Stromal cell of bone marrow (primary cell): ENCODE measurements around the gene CLEC1A.
A peak's percentile ranks its signal among the peaks of the same experiment; 100 is the strongest.
"Not testable (repeated sequence)": the region's sequence is repeated elsewhere in the genome, so short reads cannot be mapped to it uniquely, and the experiment has no call there.

ENCODE experiments used
- DNase-seq: peaks from one replicate; pipeline ENCODE4 v3.0.0-alpha.2; 2012; ENCODE audit warnings: low read depth

CLEC1A gene

GRCh38 chr12:10042167-10042566, 56.6 kb downstream of the CLEC1A start:
- DNase-seq, result no peak

GRCh38 chr12:10033783-10034545, 64.8 kb downstream of the CLEC1A start:
- DNase-seq, result no peak

- peak; percentile 40 for DNase-seq
Measured at GRCh38 chr12:10031771-10032175, 67.0 kb downstream of the CLEC1A start.

- DNase-seq, result no peak
Measured at GRCh38 chr12:10031321-10031720, 67.5 kb downstream of the CLEC1A start.

- DNase-seq, result no peak
Measured at GRCh38 chr12:10030446-10030845, 68.3 kb downstream of the CLEC1A start, which contains the start of gene CLEC9A. TSS of gene CLEC9A (plus strand) at chr12:10030682. CDS start at chr12:10052688, 22,006 bp downstream.

- peak; percentile 45 for DNase-seq
Measured at GRCh38 chr12:10027721-10028120, 71.1 kb downstream of the CLEC1A start.

GRCh38 chr12:10027311-10027710, 71.5 kb downstream of the CLEC1A start:
- no peak for DNase-seq

GRCh38 chr12:10026666-10027065, 72.1 kb downstream of the CLEC1A start:
- not testable (repeated sequence) for DNase-seq

GRCh38 chr12:10025236-10025635, 73.5 kb downstream of the CLEC1A start:
- DNase-seq, result no peak

GRCh38 chr12:10021342-10021741, 77.4 kb downstream of the CLEC1A start:
- no peak for DNase-seq
